T-helper 1 cell (primary cell): Measurements from ENCODE around the gene AARS2.
"Not testable (repeated sequence)": the region's sequence is repeated elsewhere in the genome, so short reads cannot be mapped to it uniquely, and the experiment has no call there.

Source experiments
- DNase-seq, 5 donors: peaks; one replicate each; pipeline ENCODE4 v3.0.0-alpha.2; 2012 to 2020
- total RNA-seq, 4 donors: gene quantifications; one replicate each; lab custom pipeline; 2026; lab: John Stamatoyannopoulos, UW

The AARS2 gene
- 28.5 to 62.9 (median 54.0) reads per million in 4 donors for total RNA-seq

DNA sequence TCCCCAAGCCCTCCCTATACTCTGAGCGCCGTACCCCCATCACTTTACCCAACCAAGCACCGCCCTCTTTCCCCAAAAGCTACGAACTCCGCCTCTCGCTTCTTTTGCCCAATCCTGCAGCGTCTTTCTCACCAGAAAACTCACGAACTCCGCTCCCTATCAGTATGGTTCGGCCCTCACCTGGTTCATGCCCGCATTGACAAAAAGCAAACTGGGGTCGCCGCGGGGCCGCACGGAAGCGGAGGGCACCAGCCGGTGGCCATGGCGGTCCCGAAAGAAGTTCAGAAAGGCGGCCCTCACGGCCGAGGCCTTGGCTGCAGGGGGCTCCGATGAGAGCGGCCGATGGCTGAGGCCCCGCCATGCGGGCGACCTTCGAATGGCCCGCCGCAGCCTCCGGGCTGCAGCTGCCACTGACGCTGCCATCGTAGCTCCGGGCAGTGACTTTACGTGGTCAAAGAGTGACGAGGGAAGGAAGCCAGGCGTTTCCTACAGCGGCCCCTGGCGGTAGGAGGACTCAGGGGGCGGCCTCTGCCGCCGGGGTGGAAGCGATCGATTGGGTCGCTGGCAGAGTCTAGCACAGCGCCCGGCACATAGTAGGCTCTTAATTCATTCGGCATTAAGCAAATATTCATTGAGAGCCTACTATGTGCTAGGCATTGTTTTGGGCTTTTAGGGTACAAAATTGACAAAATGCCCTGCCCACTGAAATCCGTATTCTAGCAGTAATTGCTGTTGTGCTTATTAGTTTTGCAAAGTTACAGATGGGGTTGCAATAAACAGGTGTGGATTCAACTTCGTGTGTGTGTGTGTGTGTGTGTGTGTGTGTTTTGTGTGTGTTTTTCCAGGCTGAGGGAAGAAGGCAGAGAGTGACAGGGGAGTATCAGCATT, at the start of gene AARS2:
TSS of gene AARS2 (minus strand) at position 447 of the 888 bp plus-strand sequence. CDS start at position 423, 24 bp downstream.
- DNase-seq: peak; percentile 72 to 89 (median 82)

GRCh38 chr6:44361947-44362346, 48.8 kb upstream of the AARS2 start:
- no peak for DNase-seq

DNA sequence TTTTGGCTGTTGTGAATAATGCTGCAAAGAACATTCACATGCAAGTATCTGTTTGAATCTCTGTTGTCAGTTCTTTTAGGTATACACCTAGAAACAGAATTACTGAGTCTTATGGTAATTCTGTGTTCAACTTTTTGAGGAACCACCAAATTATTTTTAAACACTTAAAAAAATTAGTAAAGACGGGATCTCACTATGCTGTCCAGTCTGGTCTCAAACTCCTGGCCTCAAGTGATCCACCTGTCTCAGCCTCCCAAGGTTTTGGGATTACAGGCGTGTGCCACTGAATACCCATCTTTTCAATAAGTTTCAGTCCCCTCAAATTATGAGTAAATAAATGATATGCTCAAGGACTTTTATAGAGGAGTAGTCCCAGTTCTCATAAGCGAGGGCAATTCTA, 46.8 kb upstream of the AARS2 start:
- no peak for DNase-seq

- no peak for DNase-seq
Observed at GRCh38 chr6:44356487-44356886, 43.3 kb upstream of the AARS2 start.

GRCh38 chr6:44355640-44356039, 42.5 kb upstream of the AARS2 start:
- DNase-seq: no peak

DNA sequence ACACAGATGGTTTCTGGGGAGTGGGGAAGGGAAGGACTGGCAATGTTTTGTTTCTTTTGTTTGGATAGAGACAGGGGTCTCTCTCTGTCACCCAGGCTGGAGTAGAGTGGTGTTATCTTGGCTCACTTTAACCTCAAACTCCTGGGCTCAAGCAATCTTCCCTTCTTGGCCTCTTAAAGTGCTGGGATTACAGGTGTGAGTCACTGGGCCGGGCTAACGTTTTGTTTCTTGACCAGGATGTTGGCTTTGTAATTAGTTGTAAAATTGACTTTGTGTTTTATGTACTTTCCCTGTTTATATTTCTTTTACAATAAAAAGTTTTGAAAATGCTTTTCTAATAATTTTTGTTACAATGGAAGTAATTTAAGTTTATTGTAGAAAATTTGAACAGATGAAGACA, 40.2 kb upstream of the AARS2 start:
- no peak for DNase-seq

GRCh38 chr6:44352259-44352658, 39.1 kb upstream of the AARS2 start:
- no peak for DNase-seq

GRCh38 chr6:44350650-44350994, 37.5 kb upstream of the AARS2 start:
- not testable (repeated sequence) for DNase-seq

DNA sequence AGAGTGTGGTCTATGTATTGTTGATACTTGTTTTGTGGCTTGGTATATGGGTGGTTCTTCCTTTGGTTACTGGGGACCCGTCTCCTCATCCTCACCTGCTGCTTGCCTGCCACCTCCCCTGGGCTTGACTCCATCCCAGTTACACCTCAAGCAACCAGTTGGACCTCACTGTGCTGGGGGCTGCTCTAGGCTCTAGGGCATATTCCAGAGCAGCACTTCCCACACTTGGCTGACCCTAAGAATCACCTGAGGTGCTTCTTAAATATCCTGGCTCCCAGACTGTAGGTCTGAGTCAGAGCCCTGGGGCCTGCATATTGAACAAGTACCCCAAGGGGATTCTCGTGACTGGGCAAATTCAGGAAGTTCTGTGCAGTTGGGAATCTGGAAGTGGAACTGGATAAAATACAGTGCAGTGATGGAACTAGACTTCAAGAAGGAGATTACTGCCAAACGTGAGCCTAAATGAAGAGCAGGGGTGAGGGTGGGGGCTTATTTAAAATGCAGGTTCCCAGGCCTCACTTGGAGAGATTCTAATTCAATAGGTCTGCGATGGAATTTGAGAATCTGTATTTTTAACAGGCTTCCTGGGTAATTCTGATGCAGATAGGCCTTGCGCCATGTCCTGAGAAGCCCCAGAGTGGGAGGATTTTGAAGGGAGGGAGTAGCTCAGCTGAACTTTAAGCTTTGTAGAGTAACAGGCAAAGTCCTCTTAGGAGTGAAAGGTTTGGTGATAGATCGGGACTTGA, 36.9 kb upstream of the AARS2 start:
- DNase-seq: no peak

DNA sequence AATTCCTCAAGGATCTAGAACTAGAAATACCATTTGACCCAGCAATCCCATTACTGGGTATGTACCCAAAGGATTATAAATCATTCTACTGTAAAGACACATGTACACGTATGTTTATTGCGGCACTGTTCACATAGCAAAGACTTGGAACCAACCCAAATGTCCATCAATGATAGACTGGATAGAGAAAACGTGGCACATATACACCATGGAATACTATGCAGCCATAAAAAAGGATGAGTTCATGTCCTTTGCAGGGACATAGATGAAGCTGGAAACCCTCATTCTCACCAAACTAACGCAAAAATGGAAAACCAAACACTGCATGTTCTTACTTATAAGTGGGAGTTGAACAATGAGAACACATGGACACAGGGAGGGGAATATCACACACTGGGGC, 33.7 kb upstream of the AARS2 start:
- DNase-seq: not testable (repeated sequence)

- peak in 1 of 5 donors; percentile 2 for DNase-seq
Observed at GRCh38 chr6:44342489-44342888, 29.3 kb upstream of the AARS2 start, which contains the start of gene SPATS1. Gene SPATS1, plus strand, starts transcription at chr6:44342650. Its CDS starts 446 bp downstream, at chr6:44343096.

DNA sequence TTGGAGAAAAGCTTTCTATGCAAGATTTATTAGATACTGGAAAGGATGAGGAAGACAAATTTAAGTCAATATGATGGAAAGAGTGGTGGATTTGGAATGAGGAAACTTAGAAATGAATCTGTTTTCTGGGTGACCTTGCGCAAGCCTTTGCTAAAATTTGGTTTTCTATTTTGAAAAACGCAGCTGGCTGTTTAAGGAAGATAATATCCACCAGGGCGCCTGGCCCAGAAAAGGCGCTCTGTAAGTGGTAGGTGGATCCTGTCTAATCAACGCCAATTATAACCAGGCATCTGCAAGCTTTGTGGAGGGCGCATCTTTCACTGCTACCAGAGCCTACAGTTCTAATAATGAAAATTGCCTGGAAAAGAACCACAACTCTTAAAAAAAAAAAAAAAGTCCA, 28.9 kb upstream of the AARS2 start:
- no peak for DNase-seq

DNA sequence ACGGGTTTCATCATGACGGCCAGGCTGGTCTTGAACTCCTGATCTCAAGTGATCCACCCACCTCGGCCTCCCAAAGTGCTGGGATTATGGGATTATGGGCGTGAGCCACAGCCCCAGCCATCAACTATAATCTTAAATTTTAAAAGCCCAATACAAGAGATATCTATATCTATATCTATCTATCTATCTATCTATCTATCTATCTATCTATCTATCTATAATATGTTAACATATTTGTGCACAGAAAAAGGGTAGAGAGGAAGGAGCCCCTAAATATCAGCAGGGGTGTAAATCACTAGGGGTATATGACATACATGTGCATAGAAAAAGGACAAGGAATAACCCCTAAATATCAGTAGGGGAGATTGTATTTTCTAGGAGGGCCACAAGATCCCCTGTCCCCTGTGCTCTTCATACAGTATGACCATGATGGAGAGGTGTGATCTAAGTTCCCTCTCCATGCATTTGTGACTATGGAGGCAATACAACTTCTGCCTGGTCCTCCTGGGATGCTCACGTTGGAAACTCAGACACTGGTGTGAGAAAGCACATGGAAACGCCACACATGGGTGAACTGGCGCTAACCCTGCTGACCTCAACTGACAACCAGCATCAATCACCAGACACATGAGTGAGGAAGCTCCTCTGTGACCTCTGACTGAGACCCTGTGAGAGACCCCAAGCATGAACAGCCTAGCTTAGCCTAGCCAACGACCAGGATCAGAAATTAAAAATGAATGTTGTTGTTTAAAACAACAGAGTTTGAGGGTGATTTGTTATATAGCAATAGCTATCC, 28.1 kb upstream of the AARS2 start:
- DNase-seq: no peak

- no peak for DNase-seq
Observed at GRCh38 chr6:44339763-44340625, 26.8 kb upstream of the AARS2 start.

- DNase-seq: no peak
Observed at GRCh38 chr6:44339301-44339700, 26.2 kb upstream of the AARS2 start.

DNA sequence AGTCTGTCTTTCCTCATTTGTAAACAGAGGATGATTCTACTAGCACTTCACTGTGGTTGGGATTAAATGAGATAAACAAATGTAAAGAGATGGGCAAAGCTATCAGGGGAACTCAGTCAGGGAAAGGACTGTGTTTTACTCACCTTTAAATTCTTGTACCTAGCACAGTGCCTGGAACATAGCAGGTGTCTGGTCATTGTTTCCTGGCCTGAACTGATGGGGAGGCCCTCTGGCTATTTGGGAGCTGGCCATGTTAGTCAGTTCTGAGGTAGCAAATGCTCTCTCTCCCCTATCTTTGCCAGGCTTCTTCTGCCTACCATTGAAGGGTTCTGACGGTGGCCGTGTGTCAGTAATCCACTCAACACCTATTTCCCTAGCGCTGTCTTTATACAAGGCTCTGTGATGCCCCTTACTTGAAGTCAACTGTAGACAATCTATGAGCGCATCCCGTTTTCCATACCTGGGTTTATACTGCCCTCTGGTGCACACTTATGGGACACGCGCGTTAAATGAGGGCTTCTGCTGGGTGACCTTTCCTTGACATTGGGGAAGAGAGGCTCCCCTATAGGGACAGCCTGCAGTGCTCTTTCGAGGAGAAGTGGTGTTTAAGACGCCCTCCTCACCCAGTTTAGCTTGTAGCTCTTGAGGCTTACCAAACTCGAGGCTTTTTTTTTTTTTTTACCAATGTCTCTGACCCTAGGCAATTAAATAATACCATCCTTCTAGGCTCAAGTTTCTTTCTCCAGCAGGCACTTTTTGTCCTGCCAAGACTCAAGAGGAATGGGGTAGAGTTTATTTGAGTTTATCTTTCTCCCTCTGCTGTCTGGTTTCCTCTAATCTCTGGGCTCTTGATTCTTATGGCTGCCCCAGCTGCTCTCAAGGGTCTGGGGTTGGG, 25.3 kb upstream of the AARS2 start:
- peak; percentile 17 to 61 (median 42) for DNase-seq

DNA sequence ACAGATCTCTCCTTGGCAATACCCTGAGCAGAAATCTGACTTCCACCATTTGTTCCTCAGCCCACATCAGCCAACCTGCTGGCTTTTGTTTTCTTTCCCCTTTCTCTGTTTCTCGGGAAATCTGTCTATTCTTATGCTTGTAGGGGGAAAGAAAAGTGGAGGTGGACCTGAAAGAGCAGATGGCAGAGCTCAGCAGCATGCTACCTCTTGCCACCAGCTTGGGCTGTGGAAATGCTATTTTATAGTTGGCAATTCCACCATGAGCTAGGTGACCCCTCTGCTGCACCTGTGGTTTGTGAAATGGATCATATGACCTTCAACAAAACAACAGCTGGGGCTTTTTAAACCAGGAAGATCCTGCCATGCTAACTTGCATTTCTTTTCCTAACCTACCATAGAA, 22.5 kb upstream of the AARS2 start:
- DNase-seq: no peak

DNA sequence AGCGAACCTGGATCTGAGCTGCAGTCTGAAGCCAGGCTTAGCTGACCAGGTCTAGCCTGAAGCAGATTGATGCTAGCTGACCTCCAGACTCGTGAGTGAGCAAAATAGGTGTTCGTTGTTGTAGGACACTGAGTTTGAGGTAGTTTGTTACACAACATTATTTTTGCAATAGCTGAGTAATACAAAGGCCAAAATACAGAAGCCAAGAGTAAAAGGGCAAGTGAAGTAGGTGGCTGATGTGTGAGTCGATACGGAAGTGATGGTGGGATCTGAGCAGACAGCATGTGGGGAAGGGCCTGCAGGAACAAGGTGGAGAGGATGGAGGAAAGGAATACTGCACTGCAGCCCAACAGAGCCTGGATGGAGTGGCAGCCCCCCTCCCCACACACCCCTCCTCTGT, 20.8 kb upstream of the AARS2 start:
- DNase-seq: no peak

DNA sequence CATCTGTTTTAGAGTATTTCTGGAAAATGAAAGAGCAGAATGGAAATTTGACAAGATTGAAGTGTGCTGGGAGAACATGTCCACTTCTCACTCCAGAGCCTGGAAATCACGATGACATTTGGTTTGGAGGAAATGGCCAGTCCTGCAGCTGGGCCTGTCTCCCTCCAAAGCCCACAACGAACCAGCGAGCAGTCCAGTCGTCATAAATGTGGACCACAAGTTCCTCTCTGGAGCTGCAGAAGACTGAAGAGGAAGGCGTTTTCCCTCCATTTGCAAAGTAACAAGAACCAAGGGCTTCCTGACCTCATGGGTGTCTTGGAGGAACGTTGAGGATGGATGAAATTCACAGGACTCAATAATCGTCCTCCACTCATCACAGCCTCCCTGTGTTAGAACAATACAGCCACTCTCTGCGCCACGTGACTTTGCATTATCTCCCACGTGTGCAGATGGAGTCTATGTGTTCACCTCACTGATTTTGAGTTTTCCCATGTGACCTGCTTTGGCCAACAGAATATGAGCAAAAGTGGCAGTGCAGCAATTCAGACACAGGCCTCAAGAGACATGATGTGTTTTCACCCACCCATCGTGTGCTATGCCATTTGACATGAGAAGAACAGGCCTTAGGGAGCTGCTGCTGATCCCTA, 20.2 kb upstream of the AARS2 start:
- no peak for DNase-seq

- no peak for DNase-seq
Observed at GRCh38 chr6:44332585-44332984, 19.4 kb upstream of the AARS2 start.
